Neural cell (in vitro differentiated cells): ENCODE measurements around the gene CTSL.

ENCODE experiments used
- CTCF ChIP-seq: fragments of 450-650 bp; IDR thresholded peaks from 2 replicates; pipeline ENCODE4 v1.5.1; 2014; ENCODE audit warnings: antibody characterized with exemption, mild to moderate bottlenecking, moderate library complexity; ENCODE audit not compliant: poor library complexity, severe bottlenecking
- EP300 ChIP-seq: fragments of 450-650 bp; conservative IDR thresholded peaks from 2 replicates; pipeline ENCODE4 v1.6.1; 2014; ENCODE audit warnings: antibody characterized with exemption, mild to moderate bottlenecking, moderate library complexity; ENCODE audit not compliant: poor library complexity, severe bottlenecking
- EZH2 ChIP-seq: fragments of 200-600, 300-800 bp; shearing (Covaris generic), sonication (generic); IDR thresholded peaks from 2 replicates; pipeline ENCODE4 v1.6.1; 2014; ENCODE audit warnings: antibody characterized with exemption, low read length, borderline replicate concordance, mild to moderate bottlenecking; ENCODE audit not compliant: insufficient read depth, poor library complexity, severe bottlenecking
- MXI1 ChIP-seq: fragments of 450-650 bp; conservative IDR thresholded peaks from 2 replicates; pipeline ENCODE4 v1.6.1; 2014; ENCODE audit warnings: antibody characterized with exemption, mild to moderate bottlenecking; ENCODE audit not compliant: poor library complexity, severe bottlenecking
- POLR2AphosphoS5 ChIP-seq: IDR thresholded peaks from 2 replicates; pipeline ENCODE4 v1.6.1; 2012
- REST ChIP-seq: IDR thresholded peaks from 2 replicates; pipeline ENCODE4 v1.6.1; 2012; ENCODE audit warnings: borderline replicate concordance
- SMC3 ChIP-seq: fragments of 450-650 bp; conservative IDR thresholded peaks from 2 replicates; pipeline ENCODE4 v1.6.1; 2014; ENCODE audit warnings: antibody characterized with exemption, mild to moderate bottlenecking, moderate library complexity; ENCODE audit not compliant: poor library complexity
- TAF1 ChIP-seq: IDR thresholded peaks from 2 replicates; pipeline ENCODE4 v1.6.1; 2012; ENCODE audit warnings: low read depth

GRCh38 chr9:87694236-87694755 is 31.6 kb upstream of the CTSL start:
- no peak for TF ChIP-seq SMC3
- no peak for TF ChIP-seq CTCF
- no peak for TF ChIP-seq EZH2
- no peak for TF ChIP-seq POLR2AphosphoS5
- no peak for TF ChIP-seq TAF1
- TF ChIP-seq MXI1, result no peak
- no peak for TF ChIP-seq REST
- no peak for TF ChIP-seq EP300
